Subcutaneous adipose tissue (tissue), 4 donors: ENCODE data around the gene JPT1. TPM values are rescaled to one million over a fixed set of nuclear protein-coding genes. Genes with fewer than 3 reads are reported as not detected.

Experiments used
- CTCF ChIP-seq: fragments of 450-650 bp; IDR thresholded peaks from one replicate; pipeline ENCODE4 v1.5.1; 2016; ENCODE audit warnings: low read depth, mild to moderate bottlenecking, control low read depth, antibody characterized with exemption, moderate library complexity
- total RNA-seq, 4 donors: library from RNA; depleted of rRNA; stranded (reverse); fragments of >200 nt; gene quantifications; one replicate each; pipeline ENCODE4 v1.1.0, GENCODE V29; 2016

The JPT1 gene
- total RNA-seq, 4 donors from 2014 or later = 18.7 to 41.1 (median 22.8) TPM

GRCh38 chr17:75109407-75110233 lies 44.7 kb downstream of the JPT1 start, which contains the start of gene ARMC7:
Gene ARMC7 (plus strand): TSS chr17:75109969. CDS start chr17:75110289, 320 bp downstream.
- TF ChIP-seq CTCF = no peak

DNA sequence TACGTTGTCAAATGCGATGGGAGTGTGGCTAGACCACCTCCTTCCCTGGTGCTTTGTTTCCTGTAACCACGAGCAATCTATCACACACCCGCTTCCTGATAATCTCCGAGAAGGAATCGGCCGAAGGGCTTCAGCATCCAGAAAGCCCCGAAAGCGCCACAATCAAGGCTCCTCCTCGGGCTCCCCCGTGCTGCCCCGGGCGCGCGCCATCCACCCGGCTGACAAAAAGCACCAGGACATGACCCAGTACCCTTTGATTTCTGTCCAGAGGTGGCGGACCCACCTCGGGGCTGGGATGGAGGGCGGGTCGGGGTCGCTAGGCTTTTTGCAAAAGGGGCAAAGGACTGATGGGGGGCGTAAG lies 45.3 kb downstream of the JPT1 start:
- no peak for TF ChIP-seq CTCF

DNA sequence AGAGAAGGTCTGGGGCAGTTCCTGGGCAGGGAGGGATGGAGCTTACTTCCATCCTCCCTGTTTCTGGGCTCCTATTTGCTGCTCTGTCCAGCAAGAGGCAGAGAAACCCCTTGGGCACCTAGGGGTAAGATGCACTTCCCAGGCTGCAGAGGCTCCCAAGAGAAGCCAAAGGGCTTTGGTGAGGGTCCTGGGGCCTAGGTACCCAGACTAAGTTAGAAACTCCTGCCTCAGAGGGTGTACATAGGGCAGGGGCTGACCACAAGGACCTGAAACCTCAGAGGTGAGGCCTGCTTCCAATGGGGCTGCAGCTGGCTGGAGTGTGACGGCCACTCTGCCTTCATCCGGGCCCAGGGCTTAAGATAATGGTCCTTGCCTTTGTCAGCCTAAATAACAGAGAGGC lies 46.1 kb downstream of the JPT1 start:
- no peak for TF ChIP-seq CTCF

DNA sequence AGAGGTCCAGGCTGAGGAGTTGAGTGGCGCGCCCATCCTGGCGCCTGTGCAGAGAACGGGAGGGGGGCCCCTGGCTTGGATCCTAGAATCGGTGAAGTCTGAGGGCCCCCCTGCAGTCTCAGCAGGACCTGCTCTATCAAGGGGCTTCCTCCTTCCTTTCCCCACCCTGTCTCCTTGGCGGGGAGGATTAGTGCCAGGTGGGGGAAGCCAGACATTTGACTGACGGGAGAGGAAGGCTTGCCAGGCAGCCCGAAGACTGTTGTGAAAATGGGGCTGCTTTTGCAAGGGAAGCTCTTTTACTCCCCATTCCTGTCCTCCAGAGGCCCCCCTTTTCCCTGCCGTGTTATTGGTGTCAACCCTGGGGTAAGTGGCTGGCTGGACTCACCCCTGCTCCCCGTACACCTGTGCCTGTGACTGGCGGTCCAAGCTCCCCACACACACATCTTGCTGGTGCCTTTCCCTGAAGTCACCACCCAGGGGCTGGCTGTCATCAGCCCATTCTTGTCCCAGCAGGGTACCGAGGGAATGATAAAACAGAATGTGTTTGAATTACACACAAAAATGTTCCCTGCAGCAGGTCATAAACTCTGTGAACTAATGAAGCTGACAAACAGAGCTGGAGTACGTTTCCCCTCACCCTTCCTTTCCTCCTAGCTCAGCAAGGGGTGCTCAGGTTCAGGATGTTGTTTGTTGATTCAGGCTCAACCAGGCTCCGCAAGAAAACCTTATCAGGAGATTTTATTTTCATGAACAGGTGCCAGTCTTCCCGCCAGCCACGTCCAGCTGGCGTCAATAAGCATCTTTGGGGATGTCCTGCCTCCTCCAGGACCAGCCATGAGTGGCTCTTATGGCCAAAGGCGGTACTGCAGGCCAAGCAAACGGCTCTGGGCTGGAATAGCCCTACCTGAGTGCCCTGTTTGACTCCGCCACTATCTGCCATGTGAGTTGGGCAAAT lies 48.9 kb downstream of the JPT1 start:
- no peak for TF ChIP-seq CTCF

DNA sequence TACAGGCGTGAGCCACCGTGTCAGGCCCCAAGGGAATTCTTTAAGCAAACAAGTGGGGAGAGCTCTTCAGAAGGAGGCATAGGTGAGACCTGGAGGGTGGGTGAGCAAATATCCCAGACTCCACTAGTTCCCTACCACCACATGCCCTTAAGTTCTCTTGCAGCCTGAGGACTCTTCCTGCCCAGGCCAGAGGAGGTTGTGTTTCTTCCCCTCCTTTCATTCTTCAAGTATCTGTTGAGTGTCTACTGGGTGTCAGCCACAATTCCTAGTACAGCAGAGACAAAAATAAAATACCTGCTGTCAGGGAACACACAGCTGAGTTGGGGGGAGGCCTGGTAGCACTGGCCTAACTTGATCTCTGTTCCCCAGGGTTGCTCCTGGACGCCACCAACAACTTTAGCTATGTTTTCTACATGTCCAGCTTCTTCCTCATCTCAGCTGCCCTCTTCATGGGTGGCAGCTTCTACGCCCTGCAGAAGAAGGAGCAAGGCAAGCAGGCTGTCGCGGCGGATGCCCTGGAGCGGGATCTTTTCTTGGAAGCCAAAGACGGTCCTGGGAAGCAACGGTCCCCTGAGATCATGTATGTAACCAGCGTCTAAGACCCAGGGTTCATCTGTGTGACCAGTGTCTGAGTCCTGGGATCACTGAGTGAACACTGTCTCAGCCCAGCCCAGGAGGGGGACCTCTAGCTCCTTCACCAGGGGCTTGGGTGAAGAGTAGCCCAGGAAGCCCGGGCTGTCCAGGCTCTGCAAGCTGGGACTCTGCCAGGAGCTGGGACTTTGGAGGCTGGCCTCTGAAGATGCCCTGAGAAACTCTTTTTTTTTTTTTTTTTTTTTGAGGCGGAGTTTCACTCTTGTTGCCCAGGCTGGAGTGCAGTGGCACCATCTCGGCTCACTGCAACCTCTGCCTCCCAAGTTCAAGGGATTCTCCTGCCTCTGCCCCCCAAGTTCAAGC lies 50.4 kb downstream of the JPT1 start:
- TF ChIP-seq CTCF = no peak

DNA sequence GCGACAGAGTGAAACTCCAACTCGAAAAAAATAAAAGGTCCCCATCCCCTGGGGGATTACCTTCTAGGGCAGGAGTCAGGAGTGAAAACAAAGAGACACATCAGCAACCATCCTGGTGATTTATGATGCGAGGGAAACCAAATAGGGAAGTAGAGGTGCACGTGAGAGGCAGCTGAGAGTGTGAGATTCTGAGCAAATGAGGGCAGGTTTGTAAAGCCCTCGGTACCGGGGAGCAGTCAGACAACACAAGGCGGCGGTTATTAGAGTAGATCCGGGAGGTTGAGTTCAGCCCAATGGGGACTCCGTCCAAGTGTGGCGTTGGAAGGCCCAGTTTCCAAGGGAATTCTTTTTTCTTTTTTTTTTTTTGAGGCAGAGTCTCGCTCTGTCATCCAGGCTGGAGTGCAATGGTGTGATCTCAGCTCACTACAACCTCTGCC lies 51.9 kb downstream of the JPT1 start:
- no peak for TF ChIP-seq CTCF
